Right atrium auricular region (tissue), 2 donors: ENCODE results near the gene SYNM. TPM values are rescaled to one million over a fixed set of nuclear protein-coding genes. Genes with fewer than 3 reads are reported as not detected.

ENCODE experiments used
- DNase-seq: peaks from one replicate; pipeline ENCODE4 v3.0.0-alpha.2; 2019; ENCODE audit warnings: low spot score
- H3K27ac ChIP-seq, 2 donors: fragments of 200-600 bp; sonication (generic); 1 replicate in 1 of 2; 2 replicates in 1 of 2; pipeline ENCODE4 v1.5.1; 2016 to 2019
- H3K27me3 ChIP-seq, 2 donors: fragments of 200-600 bp; sonication (generic); one replicate each; pipeline versions ENCODE4 v1.5.1 to v1.6.0; 2017 to 2019
- H3K36me3 ChIP-seq: fragments of 200-600 bp; sonication (generic); one replicate; pipeline ENCODE4 v1.5.1; 2016
- H3K4me1 ChIP-seq, 2 donors: fragments of 200-600 bp; sonication (generic); one replicate each; pipeline versions ENCODE4 v1.5.1 to v1.6.0; 2017 to 2019
- H3K4me3 ChIP-seq, 2 donors: fragments of 200-600 bp; sonication (generic); 1 replicate in 1 of 2; 2 replicates in 1 of 2; pipeline ENCODE4 v1.5.1; 2017 to 2019; ENCODE audit warnings: mild to moderate bottlenecking in 1 of 2, moderate library complexity in 1 of 2
- H3K9me3 ChIP-seq, 2 donors: fragments of 200-600 bp; sonication (generic); one replicate each; pipeline ENCODE4 v1.5.1; 2019
- CTCF ChIP-seq, 2 donors: fragments of 200-600 bp; sonication (generic); IDR thresholded peaks; one replicate each; pipeline ENCODE4 v1.5.1; 2019; ENCODE audit warnings: antibody characterized with exemption in 2 of 2
- total RNA-seq, 2 donors: library from RNA; depleted of rRNA; stranded (reverse); fragments of >200 nt; gene quantifications; one replicate each; pipeline ENCODE4 v1.1.0, GENCODE V29; 2016

The SYNM gene
- total RNA-seq, 2 donors from 2014 or later = 211 to 258 TPM

- no peak for TF ChIP-seq CTCF (IDR thresholded peaks at IDR 0.05)
- peaks cover 0 to 27% of the 10 kb centered on the region in 2 donors for H3K4me1 ChIP-seq
- H3K27ac ChIP-seq = no peak overlapping the region
- no peak for DNase-seq
- no peak overlapping the region for H3K4me3 ChIP-seq
- no peaks in the 10 kb centered on the region for H3K9me3 ChIP-seq
- no peaks in the 10 kb centered on the region for H3K36me3 ChIP-seq
- no peaks in the 10 kb centered on the region for H3K27me3 ChIP-seq
Measured at GRCh38 chr15:99145778-99146177, 40.9 kb downstream of the SYNM start.

- no peak for DNase-seq
- Histone ChIP-seq H3K27ac (no peak overlapping the region), H3K4me1 (peaks cover 0 to 27% of the 10 kb centered on the region in 2 donors), H3K4me3 (no peak overlapping the region), H3K9me3 (no peaks in the 10 kb centered on the region), H3K27me3 (no peaks in the 10 kb centered on the region), H3K36me3 (no peaks in the 10 kb centered on the region)
- no peak for TF ChIP-seq CTCF (IDR thresholded peaks at IDR 0.05)
Measured at GRCh38 chr15:99146661-99147060, 41.8 kb downstream of the SYNM start.

GRCh38 chr15:99148851-99149276 is 44.0 kb downstream of the SYNM start:
- no peak for DNase-seq
- H3K9me3 ChIP-seq = no peaks in the 10 kb centered on the region
- H3K4me1 ChIP-seq = peaks cover 0 to 25% of the 10 kb centered on the region in 2 donors
- no peaks in the 10 kb centered on the region for H3K36me3 ChIP-seq
- H3K4me3 ChIP-seq = no peak overlapping the region
- H3K27me3 ChIP-seq = no peaks in the 10 kb centered on the region
- no peak for TF ChIP-seq CTCF (IDR thresholded peaks at IDR 0.05)
- H3K27ac ChIP-seq = peak overlapping the region in 1 of 2 donors; percentile 12

- H3K4me3 ChIP-seq = no peak overlapping the region
- no peaks in the 10 kb centered on the region for H3K27me3 ChIP-seq
- H3K27ac ChIP-seq = peak overlapping the region in 1 of 2 donors; percentile 4
- no peaks in the 10 kb centered on the region for H3K9me3 ChIP-seq
- TF ChIP-seq CTCF (IDR thresholded peaks at IDR 0.05) = no peak
- no peak for DNase-seq
- H3K36me3 ChIP-seq = no peaks in the 10 kb centered on the region
- peaks cover 0 to 20% of the 10 kb centered on the region in 2 donors for H3K4me1 ChIP-seq
Measured at GRCh38 chr15:99149366-99149765, 44.5 kb downstream of the SYNM start.

GRCh38 chr15:99151156-99151555 is 46.3 kb downstream of the SYNM start:
- no peak overlapping the region for H3K4me3 ChIP-seq
- H3K36me3 ChIP-seq = peaks cover 8% of the 10 kb centered on the region
- H3K27ac ChIP-seq = no peak overlapping the region
- DNase-seq = no peak
- no peak for TF ChIP-seq CTCF (IDR thresholded peaks at IDR 0.05)
- no peaks in the 10 kb centered on the region for H3K27me3 ChIP-seq
- H3K9me3 ChIP-seq = no peaks in the 10 kb centered on the region
- peaks cover 0 to 23% of the 10 kb centered on the region in 2 donors for H3K4me1 ChIP-seq

GRCh38 chr15:99153026-99153535 is 48.2 kb downstream of the SYNM start:
- TF ChIP-seq CTCF (IDR thresholded peaks at IDR 0.05) = no peak
- Histone ChIP-seq H3K27me3 (no peaks in the 10 kb centered on the region), H3K36me3 (peaks cover 8% of the 10 kb centered on the region), H3K9me3 (no peaks in the 10 kb centered on the region), H3K27ac (no peak overlapping the region), H3K4me3 (no peak overlapping the region), H3K4me1 (peaks cover 0 to 23% of the 10 kb centered on the region in 2 donors)
- no peak for DNase-seq
